AG08395 (cell line): ENCODE data around the gene SERAC1.

ENCODE experiments used
- DNase-seq: peaks from one replicate; pipeline ENCODE4 v3.0.0; 2012; ENCODE audit warnings: mixed read lengths, low spot score

SERAC1 gene

GRCh38 chr6:158077676-158078075, 90.4 kb downstream of the SERAC1 start:
- no peak for DNase-seq

GRCh38 chr6:158076548-158076947, 91.5 kb downstream of the SERAC1 start:
- no peak for DNase-seq

GRCh38 chr6:158073776-158074175, 94.3 kb downstream of the SERAC1 start:
- no peak for DNase-seq

GRCh38 chr6:158072083-158072721, 95.9 kb downstream of the SERAC1 start:
- peak; percentile 85 for DNase-seq

GRCh38 chr6:158071121-158072082, 96.7 kb downstream of the SERAC1 start:
- DNase-seq, result no peak

- no peak for DNase-seq
Measured at GRCh38 chr6:158070513-158070912, 97.5 kb downstream of the SERAC1 start.

GRCh38 chr6:158069800-158070195, 98.3 kb downstream of the SERAC1 start:
- DNase-seq, result peak; percentile 47

GRCh38 chr6:158068893-158069799, 98.9 kb downstream of the SERAC1 start:
- DNase-seq, result peak; percentile 57

GRCh38 chr6:158068156-158068892, 99.7 kb downstream of the SERAC1 start:
- DNase-seq, result no peak

- no peak for DNase-seq
Measured at GRCh38 chr6:158067436-158068015, 100.5 kb downstream of the SERAC1 start.

- no peak for DNase-seq
Measured at GRCh38 chr6:158066136-158066781, 101.8 kb downstream of the SERAC1 start.

- no peak for DNase-seq
Measured at GRCh38 chr6:158064725-158065251, 103.3 kb downstream of the SERAC1 start.

- no peak for DNase-seq
Measured at GRCh38 chr6:158063736-158064135, 104.3 kb downstream of the SERAC1 start.

- DNase-seq, result no peak
Measured at GRCh38 chr6:158061709-158062461, 106.2 kb downstream of the SERAC1 start.

- DNase-seq, result no peak
Measured at GRCh38 chr6:158061361-158061708, 106.7 kb downstream of the SERAC1 start.

- peak; percentile 91 for DNase-seq
Measured at GRCh38 chr6:158060455-158061360, 107.4 kb downstream of the SERAC1 start.
